ENCODE results near the gene FRMD4A. TPM values are rescaled to one million over a fixed set of nuclear protein-coding genes. Genes with fewer than 3 reads are reported as not detected.

FRMD4A gene
- total RNA-seq, 1 experiment from 2014 or later = 7.1 TPM

DNA sequence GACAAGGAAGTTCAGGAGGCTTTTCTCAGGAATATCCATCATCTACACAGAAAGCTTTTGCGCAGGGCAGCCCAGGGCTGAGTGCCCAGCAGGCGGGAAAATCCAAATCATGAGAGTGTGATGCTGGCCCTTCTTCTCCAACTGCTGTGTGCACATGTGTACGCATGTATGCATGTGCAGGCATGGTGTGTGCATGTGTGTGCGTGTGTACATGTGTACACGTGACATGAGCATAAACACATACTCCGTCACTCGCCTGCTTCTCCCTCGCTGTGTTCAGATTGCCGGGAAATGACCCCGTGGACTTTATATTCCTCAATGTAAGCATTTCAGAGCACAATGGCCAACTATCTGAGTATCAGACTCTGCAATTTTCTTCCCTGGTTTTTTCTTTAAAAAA lies 658.8 kb downstream of the FRMD4A start:
- no TSS peak for BruUV-seq (replicated peaks)
- no peak overlapping the region for H3K4me2 ChIP-seq (ENCODE audit: low read length)
- POLR2A ChIA-PET (ENCODE audit: unreplicated experiment) = no interaction called here
- no peak overlapping the region for H3K27ac ChIP-seq (ENCODE audit: low read length)
- H3K27me3 ChIP-seq (ENCODE audit: low read length) = no peaks in the 10 kb centered on the region
- ATAC-seq = no peak
- no peaks in the 10 kb centered on the region for H3K79me2 ChIP-seq (ENCODE audit: low read length)
- no peak for TF ChIP-seq EZH2 (IDR thresholded peaks at IDR 0.05; ENCODE audit: low read length, unreplicated experiment)
- no peak for TF ChIP-seq EZH2phosphoT487 (IDR thresholded peaks at IDR 0.05; ENCODE audit: borderline replicate concordance, low read length)
- TF ChIP-seq, protein P1, sequence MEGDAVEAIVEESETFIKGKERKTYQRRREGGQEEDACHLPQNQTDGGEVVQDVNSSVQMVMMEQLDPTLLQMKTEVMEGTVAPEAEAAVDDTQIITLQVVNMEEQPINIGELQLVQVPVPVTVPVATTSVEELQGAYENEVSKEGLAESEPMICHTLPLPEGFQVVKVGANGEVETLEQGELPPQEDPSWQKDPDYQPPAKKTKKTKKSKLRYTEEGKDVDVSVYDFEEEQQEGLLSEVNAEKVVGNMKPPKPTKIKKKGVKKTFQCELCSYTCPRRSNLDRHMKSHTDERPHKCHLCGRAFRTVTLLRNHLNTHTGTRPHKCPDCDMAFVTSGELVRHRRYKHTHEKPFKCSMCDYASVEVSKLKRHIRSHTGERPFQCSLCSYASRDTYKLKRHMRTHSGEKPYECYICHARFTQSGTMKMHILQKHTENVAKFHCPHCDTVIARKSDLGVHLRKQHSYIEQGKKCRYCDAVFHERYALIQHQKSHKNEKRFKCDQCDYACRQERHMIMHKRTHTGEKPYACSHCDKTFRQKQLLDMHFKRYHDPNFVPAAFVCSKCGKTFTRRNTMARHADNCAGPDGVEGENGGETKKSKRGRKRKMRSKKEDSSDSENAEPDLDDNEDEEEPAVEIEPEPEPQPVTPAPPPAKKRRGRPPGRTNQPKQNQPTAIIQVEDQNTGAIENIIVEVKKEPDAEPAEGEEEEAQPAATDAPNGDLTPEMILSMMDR (conservative IDR thresholded peaks at IDR 0.05; ENCODE audit: low read depth, low read length) = no peak
- H3K9ac ChIP-seq (ENCODE audit: low read length) = no peak overlapping the region
- no peaks in the 10 kb centered on the region for H3K9me3 ChIP-seq (ENCODE audit: low read length)
- H2AFZ ChIP-seq (ENCODE audit: low read length) = no peak overlapping the region
- intact Hi-C loops (cut with micrococcal nuclease) = no loop called here
- H3F3A ChIP-seq (ENCODE audit: low read length, unreplicated experiment) = no peaks in the 10 kb centered on the region
- no peak overlapping the region for H3K4me3 ChIP-seq (ENCODE audit: low read length)
- CTCF ChIA-PET = no interaction called here
- H4K20me1 ChIP-seq (ENCODE audit: low read length) = no peaks in the 10 kb centered on the region
- no peaks in the 10 kb centered on the region for H3K36me3 ChIP-seq (ENCODE audit: low read depth, low read length)
- no peak for DNase-seq
- H3K9me2 ChIP-seq (replicated peaks; ENCODE audit: low read length) = no peaks in the 10 kb centered on the region
- no peaks in the 10 kb centered on the region for H3K4me1 ChIP-seq (ENCODE audit: insufficient read depth, low read length)

DNA sequence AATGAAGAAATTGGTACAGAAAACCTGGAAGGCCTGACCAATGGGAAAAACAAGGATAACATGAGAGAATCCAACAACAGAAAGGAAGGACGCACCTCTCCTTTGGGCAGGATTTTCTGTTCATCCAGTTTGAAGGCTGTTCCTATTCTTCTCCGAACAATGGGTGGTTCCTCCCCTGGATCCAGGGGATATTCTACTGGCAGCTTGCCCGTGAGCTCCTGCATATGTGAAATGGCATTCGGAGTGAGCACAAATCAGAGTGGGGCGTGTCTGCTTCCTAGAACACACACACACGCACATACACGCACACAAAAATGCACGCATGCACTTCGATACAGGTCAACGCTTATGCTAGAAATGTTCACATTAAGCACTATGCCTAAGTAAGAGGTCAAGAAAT lies 660.4 kb downstream of the FRMD4A start:
- POLR2A ChIA-PET (ENCODE audit: unreplicated experiment) = no interaction called here
- no peaks in the 10 kb centered on the region for H4K20me1 ChIP-seq (ENCODE audit: low read length)

DNA sequence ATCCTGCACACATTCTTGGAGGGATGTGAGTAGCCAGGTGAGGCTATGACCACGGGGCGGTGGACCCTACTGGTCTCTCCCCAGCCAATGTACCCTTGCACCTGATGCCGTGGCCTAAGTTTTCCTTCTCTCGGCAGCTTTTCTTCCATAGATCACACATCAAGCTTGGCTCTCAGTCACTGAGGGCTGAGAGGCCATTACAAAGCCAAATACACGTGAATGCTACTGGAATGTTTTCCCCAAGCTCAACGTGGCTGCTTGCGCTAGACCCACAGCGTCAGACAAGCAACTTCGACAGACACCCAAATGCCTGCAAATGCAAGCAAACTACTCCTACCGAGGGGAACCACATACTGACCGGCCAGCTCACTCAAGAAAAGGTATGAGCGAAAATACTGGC lies 660.8 kb downstream of the FRMD4A start:
- H3K4me2 ChIP-seq (ENCODE audit: low read length) = no peak overlapping the region
- TF ChIP-seq EZH2 (IDR thresholded peaks at IDR 0.05; ENCODE audit: low read length, unreplicated experiment) (no peak), EZH2phosphoT487 (IDR thresholded peaks at IDR 0.05; ENCODE audit: borderline replicate concordance, low read length) (no peak)
- TF ChIP-seq, protein P1 (conservative IDR thresholded peaks at IDR 0.05; ENCODE audit: low read depth, low read length) = no peak
- no peak for DNase-seq
- ChIA-PET POLR2A (ENCODE audit: unreplicated experiment) (no interaction called here), CTCF (no interaction called here)
- no peaks in the 10 kb centered on the region for H3K9me2 ChIP-seq (replicated peaks; ENCODE audit: low read length)
- no peak overlapping the region for H3K4me3 ChIP-seq (ENCODE audit: low read length)
- no peak overlapping the region for H3K27ac ChIP-seq (ENCODE audit: low read length)
- H4K20me1 ChIP-seq (ENCODE audit: low read length) = no peaks in the 10 kb centered on the region
- ATAC-seq = no peak
- intact Hi-C loops (cut with micrococcal nuclease) = no loop called here
- no peaks in the 10 kb centered on the region for H3K9me3 ChIP-seq (ENCODE audit: low read length)
- H2AFZ ChIP-seq (ENCODE audit: low read length) = no peak overlapping the region
- no peak overlapping the region for H3K9ac ChIP-seq (ENCODE audit: low read length)
- H3K27me3 ChIP-seq (ENCODE audit: low read length) = no peaks in the 10 kb centered on the region
- no peaks in the 10 kb centered on the region for H3K36me3 ChIP-seq (ENCODE audit: low read depth, low read length)
- no peaks in the 10 kb centered on the region for H3K4me1 ChIP-seq (ENCODE audit: insufficient read depth, low read length)
- H3F3A ChIP-seq (ENCODE audit: low read length, unreplicated experiment) = no peaks in the 10 kb centered on the region
- H3K79me2 ChIP-seq (ENCODE audit: low read length) = no peaks in the 10 kb centered on the region
- BruUV-seq (replicated peaks) = no TSS peak

More for the DNA sequence above, 660.4 kb downstream of the FRMD4A start:
- ATAC-seq (no peak), DNase-seq (no peak)
- no peaks in the 10 kb centered on the region for H3F3A ChIP-seq (ENCODE audit: low read length, unreplicated experiment)
- no peaks in the 10 kb centered on the region for H3K79me2 ChIP-seq (ENCODE audit: low read length)
- TF ChIP-seq, protein P1 (conservative IDR thresholded peaks at IDR 0.05; ENCODE audit: low read depth, low read length) = no peak
- TF ChIP-seq EZH2 (IDR thresholded peaks at IDR 0.05; ENCODE audit: low read length, unreplicated experiment) (no peak), EZH2phosphoT487 (IDR thresholded peaks at IDR 0.05; ENCODE audit: borderline replicate concordance, low read length) (no peak)
- no TSS peak for BruUV-seq (replicated peaks)
- H3K4me3 ChIP-seq (ENCODE audit: low read length) = no peak overlapping the region
- H3K9me2 ChIP-seq (replicated peaks; ENCODE audit: low read length) = no peaks in the 10 kb centered on the region
- H2AFZ ChIP-seq (ENCODE audit: low read length) = no peak overlapping the region
- intact Hi-C loops (cut with micrococcal nuclease) = no loop called here
- no peak overlapping the region for H3K9ac ChIP-seq (ENCODE audit: low read length)
- H3K27ac ChIP-seq (ENCODE audit: low read length) = no peak overlapping the region
- CTCF ChIA-PET = no interaction called here
- H3K4me1 ChIP-seq (ENCODE audit: insufficient read depth, low read length) = no peaks in the 10 kb centered on the region
- H3K4me2 ChIP-seq (ENCODE audit: low read length) = no peak overlapping the region
- no peaks in the 10 kb centered on the region for H3K9me3 ChIP-seq (ENCODE audit: low read length)
- no peaks in the 10 kb centered on the region for H3K36me3 ChIP-seq (ENCODE audit: low read depth, low read length)
- no peaks in the 10 kb centered on the region for H3K27me3 ChIP-seq (ENCODE audit: low read length)
